GM21717 (cell line): Measurements from ENCODE around the gene PKP4.

Experiments
- ATAC-seq: cut with Tn5 transposase; IDR thresholded peaks from one replicate; pipeline ENCODE4 v1.9.1; 2021; ENCODE audit warnings: mild to moderate bottlenecking, moderate library complexity; ENCODE audit not compliant: unreplicated experiment

The PKP4 gene

DNA sequence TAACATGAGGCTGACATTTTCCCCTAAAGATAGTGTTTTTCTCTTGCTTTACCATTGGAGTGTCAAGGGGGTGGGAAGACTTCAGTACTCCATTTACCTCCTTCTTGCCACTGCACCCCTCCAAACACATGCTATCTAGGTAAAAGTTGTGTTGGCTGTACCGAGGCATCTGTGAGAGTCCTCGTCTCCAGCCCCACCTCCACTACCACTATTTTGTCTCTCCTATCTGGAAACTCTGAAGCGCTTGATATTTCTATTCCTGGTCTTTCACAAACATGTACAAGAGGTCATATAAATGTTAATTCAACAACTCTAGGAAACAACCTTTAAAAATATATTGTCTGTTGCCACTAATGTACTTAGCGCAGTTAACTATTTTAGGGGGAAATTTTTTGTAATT, 132.6 kb downstream of the PKP4 start:
- no peak for ATAC-seq

DNA sequence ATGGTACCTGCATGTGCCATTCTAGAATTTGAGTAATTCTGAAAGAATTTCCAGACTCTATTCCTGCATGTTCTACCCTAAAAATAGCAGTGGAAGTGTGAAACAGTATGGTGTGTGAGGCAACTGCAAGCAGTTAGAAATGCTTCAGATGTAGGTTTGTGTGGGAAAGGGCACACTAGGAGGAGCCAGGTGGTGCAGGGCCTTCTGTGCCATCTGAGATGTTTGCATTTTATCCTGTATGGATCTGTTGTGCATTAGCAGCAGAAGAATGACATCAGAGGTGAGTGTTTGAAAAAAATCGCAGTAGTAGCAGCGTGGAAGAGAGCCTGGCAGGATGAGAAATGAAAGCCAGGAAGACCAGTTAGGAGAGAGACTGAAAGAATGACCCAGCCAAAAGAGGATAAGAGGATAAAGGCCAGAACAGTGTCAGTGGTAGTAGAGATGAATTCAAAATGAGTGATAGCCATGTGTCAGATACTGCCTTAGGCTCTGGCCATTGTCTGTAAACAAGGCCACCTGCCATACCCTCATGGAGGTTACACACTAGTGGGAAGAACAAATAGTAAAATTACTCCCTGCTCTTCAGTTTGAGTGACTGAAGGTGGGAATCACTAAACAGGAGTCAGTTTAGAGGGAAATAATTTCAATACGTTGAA, 142.2 kb downstream of the PKP4 start:
- no peak for ATAC-seq

GRCh38 chr2:158599609-158600008, 142.9 kb downstream of the PKP4 start:
- no peak for ATAC-seq

GRCh38 chr2:158600155-158600802, 143.5 kb downstream of the PKP4 start:
- ATAC-seq: no peak

GRCh38 chr2:158602027-158602426, 145.3 kb downstream of the PKP4 start:
- no peak for ATAC-seq

DNA sequence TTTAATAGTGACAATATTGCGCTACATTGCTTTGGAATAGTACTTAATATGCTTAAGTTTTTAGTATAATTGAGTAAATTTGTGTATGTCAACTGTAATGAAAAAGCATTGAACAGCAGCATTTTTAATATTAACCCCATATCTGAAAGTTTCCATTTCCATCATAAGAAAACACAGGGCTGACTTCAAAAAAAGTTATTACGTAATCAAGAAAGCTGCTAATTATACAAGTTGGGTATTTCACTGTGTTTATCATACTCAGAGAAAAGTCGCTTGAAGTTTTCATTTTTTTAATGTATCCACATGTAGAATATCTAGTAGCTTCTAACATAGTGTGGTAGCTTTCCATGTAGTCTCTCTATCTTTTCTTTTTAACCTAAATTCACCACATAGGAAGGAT, 146.5 kb downstream of the PKP4 start:
- ATAC-seq: no peak

DNA sequence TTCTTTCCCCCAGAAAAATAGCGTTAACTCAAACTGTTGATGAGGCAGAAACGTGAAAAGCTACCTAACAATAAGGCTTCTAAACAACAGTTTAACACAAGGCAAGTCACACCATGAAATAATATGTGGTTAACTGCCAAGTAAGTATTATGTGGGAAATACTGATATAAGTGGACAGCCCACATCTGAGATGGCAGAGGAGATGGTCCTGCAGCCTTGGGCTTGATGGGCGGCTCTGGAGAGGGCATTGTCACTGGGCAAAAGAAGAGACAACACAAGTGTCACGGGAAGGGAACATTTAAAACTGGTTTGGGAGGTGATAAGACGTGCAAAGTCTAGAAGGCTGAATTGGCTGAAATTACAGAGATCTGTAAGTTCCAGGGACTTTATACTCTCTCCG, 147.2 kb downstream of the PKP4 start:
- no peak for ATAC-seq

- ATAC-seq: no peak
Observed at GRCh38 chr2:158610059-158610458, 153.3 kb downstream of the PKP4 start.

DNA sequence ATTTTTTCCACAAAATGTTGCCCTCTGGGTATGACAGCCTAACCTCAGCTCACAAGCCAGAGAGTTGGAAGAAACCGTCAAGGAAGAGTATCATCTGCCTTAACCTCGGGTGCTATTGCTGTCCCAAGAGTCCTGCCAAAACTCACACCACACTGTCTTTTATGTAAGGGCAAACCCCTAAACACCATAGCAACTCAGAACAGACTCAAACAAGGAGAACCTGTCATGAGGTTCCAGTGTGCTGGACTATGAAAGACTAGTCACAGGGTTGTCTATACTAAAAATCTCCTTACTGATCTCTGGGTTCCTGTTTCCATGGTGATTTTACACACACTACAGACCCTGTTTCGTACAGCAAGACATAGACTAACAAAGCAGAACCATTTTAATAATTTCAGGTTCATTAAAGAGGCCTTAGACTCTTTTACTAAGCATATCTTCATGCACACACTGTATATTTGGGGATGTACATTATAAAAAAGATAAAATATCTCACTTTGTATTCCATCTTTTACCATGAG, 159.8 kb downstream of the PKP4 start:
- ATAC-seq: no peak

DNA sequence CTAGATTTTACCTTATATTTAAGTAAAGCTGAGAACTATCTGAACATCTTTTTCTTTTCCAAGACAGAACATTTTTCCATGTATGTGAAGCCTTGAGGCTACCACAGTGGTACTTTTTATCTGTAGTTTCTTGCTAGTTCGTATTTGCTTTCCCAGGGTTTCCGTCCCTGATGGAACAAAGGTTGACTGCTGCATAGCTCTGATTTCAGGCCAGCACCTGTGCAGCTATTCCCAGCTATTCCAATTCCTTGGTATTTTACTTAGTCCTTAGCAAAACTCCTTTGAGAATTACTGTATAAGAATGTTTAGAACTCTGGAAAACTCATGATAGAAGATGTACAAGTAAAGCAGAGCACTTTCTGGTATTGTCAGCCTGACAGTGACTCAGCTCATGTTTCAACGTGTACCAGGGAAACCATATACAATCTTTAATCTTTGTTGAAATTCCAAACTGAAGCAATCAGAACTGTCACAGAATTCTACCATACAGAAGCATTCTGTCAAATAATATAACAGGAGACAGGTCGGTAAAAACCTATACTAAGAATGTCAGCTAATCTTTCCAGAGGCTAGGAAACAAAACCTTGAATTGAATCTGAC, 162.2 kb downstream of the PKP4 start:
- ATAC-seq: no peak

- ATAC-seq: no peak
Observed at GRCh38 chr2:158619496-158619895, 162.7 kb downstream of the PKP4 start.

- no peak for ATAC-seq
Observed at GRCh38 chr2:158620656-158621055, 163.9 kb downstream of the PKP4 start.

DNA sequence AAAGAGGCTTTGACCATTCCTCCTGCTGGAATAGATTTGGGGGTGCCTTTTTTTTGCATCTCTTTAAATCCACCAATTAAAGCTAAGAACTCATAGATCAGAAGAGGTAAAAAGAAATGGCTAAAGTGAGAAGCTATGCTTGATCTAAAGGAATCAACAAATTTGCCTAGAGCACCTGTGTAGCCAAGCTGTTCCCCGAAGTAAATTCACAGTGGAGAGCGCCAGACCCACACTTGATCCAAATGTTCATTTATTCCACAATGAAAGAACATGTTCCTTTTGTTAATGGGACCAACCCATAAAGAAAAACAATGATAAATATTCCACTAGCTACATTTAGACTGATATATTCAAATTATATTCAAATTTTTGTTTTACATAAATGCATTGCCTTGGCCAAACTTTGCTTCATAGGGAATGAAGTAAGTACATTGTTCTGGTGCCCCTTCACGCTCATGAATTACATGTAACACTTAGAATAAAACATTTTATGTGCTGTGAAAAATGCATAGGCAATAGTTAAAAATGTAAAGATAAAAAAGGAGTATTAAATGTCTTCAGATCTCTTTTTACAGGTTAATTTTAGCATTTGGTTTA, 167.4 kb downstream of the PKP4 start:
- ATAC-seq: no peak

GRCh38 chr2:158624961-158625360, 168.2 kb downstream of the PKP4 start:
- no peak for ATAC-seq

GRCh38 chr2:158629116-158629515, 172.4 kb downstream of the PKP4 start:
- ATAC-seq: no peak

DNA sequence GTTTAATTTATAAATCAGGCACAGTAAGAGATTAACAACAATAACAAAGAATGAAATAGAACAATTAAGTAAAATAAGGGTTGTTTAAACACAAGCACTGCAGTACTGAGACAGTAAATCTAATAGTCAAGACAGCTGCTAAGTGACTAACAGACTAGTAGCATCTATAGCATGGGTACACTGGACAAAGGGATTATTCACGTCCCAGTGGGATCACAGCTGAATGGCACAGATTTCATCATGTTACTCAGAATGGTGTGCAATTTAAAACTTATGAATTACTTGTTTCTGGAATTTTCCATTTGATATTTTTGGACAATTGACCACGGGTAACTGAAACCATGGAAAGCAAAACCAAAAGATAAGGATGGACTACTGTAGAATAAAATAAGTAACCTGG, 176.5 kb downstream of the PKP4 start:
- ATAC-seq: no peak

DNA sequence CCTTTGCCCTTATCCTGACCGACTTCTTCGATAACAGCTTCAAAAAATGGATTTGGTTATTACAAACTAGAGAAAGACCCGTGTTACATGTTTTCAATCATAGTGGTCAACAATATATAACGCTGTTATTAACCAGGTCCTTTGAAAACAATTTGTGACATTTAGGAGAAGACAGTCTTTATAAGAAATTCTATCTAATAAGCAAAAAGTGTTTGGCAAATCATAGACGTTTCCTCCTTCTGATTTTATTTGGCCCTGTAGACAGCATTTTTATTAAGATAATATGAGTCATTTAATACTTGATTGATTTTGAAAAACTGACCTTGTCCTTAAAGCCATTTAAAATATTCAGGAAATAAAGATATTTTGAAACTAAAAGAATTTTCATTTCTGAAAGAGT, 177.9 kb downstream of the PKP4 start:
- no peak for ATAC-seq

GRCh38 chr2:158635961-158636601, 179.3 kb downstream of the PKP4 start:
- no peak for ATAC-seq

GRCh38 chr2:158637357-158637756, 180.6 kb downstream of the PKP4 start:
- no peak for ATAC-seq

- no peak for ATAC-seq
Observed at GRCh38 chr2:158644139-158644538, 187.4 kb downstream of the PKP4 start.

GRCh38 chr2:158645299-158645698, 188.5 kb downstream of the PKP4 start:
- no peak for ATAC-seq
